ENCODE results near the gene GNA14.
"Not testable (repeated sequence)": the region's sequence is repeated elsewhere in the genome, so short reads cannot be mapped to it uniquely, and the experiment has no call there.

The GNA14 gene

DNA sequence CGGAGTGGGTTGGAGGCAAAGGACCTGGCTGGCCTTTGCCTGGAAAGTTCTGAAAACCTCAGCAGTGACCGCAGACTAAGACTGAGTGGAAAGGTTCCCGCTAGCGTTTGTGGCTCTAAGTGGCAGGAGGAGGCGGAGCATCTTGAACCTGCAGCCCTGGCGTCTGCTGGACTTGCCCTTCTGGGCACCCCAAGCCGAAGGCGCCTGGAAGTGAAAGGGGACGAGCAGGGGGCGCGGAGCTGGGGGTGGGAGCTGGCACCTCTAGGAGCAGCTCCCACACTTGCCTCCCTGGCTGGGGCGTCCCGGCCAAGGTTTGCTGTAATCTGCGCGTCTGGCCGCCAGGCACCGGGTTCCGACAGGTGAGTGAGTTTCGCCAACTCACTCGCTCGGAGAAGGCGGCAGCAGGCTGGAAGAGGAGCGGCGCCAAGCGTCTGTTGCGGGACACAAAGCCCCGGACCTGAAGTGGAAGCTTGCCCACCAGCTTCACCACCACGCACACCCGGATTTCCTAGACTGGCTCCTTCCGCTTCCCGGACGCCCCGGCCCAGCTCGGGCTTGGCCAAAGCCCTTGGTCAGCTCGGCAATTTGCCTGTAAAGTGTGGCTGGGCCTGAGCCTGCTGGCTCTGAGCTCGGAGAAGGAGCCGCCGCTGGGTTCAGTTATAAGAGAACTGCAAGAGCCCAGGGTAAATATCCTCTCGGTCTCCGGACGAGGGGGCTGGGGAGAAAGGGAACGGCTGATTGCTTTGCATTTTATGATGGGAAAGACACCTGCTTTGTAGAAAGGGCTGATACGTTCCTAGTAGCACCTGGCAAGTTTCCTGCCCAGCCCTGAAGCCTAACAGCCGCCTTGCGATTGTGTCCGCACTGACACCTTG lies at the start of gene GNA14:
Gene GNA14, minus strand, starts transcription at position 89 of the 875 bp plus-strand sequence. CDS start 529 bp downstream, outside the sequence.
- DNase-seq (ENCODE audit: low read depth), result no peak

DNA sequence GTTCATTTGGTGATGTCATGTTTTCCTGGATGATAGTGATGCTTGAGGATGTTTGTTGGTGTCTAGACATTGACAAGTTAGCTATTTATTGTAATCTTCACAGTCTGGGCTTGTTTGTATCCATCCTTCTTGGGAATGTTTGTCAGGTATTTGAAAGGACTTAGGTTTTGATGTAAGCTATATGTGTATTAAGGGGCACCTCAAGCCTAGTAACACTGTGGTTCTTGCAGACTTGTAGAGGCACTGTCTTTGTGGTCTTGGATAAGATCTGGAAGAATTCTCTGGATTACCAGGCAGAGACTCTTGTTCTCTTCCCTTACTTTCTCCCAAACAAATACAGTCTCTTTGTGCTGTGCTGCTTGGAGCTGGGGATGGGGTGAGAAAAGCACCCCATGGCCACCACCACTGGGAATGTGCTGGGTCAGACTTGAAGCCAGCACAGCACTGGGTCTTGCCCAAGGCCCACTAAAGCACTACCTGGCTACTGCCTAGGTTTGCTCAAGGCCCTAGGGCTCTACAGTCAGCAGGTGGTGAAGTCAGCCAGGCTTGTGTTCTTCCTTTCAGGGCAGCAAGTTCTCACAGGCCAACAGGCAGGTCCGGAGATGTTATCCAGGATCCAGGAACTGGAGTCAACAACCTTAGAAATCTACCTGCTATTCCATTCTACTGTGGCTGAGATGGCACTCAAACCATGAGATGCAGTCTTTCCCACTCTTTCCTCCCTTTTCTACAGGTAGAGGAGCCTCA lies 49.3 kb upstream of the GNA14 start:
- no peak for DNase-seq (ENCODE audit: low read depth)

DNA sequence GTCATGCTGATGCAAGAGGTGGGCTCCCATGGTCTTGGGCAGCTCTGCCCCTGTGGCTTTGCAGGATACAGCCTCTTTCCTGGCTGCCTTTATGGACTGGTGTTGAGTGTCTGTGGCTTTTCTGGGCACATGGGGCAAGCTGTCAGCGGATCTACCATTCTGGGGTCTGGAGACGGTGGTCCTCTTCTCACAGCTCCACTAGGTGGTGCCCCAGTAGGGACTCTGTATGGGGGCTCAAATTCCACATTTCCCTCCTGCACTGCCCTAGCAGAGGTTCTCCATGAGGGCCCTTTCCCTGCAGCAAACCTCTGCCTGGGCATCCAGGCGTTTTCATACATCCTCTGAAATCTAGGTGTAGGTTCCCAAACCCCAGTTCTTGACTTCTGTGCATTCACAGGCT lies 42.6 kb upstream of the GNA14 start:
- not testable (repeated sequence) for DNase-seq (ENCODE audit: low read depth)

DNA sequence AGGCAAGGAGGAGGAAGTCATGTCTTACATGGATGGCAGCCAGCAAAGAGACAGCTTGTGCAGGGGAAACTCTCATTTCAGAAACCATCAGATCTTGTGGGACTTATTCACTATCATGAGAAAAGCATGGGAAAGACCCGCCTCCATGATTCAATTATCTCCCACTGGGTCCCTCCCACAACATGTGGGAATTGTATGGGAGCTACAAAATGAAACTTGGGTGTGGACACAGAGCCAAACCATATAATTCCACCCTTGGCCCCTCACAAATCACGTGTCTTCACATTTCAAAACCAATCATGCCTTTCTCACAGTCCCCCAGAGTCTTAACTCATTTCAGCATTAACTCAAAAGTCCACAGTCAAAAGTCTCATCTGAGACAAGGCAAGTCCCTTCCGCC lies 42.0 kb upstream of the GNA14 start:
- not testable (repeated sequence) for DNase-seq (ENCODE audit: low read depth)

DNA sequence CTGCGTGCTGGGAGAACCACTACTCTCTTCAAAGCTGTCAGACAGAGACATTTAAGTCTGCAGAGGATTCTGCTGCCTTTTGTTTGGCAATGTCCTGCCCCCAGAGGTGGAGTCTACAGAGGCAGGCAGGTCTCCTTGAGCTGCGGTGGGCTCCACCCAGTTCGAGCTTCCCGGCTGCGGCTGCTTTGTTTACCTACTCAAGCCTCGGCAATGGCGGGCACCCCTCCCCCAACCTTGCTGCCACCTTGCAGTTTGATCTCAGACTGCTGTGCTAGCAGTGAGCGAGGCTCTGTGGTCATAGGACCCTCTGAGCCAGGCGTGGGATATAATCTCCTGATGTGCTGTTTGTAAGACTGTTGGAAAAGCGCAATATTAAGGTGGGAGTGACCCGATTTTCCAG lies 39.6 kb upstream of the GNA14 start:
- DNase-seq (ENCODE audit: low read depth), result not testable (repeated sequence)

DNA sequence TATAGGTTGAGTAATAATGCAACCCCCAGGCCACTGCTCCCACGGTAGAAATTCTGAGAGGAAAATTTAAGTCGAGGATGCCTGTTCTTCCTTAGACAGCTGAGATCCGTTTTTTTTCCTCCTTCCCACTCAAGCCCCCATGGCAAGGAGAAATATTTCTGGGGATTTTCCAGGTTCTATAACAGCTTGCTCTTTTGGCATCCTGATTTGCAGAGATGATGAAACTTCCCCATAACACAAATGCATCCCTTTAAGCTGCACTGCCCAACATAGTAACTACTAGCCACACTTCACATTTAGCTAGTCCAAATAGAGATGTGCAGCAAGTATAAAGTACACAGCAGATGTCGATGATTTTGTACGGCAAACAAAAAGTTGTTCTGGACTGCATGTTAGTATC lies 32.5 kb upstream of the GNA14 start:
- no peak for DNase-seq (ENCODE audit: low read depth)

- DNase-seq (ENCODE audit: low read depth), result no peak
These were observed 31.7 kb upstream of the GNA14 start for GRCh38 chr9:77679661-77680368.

DNA sequence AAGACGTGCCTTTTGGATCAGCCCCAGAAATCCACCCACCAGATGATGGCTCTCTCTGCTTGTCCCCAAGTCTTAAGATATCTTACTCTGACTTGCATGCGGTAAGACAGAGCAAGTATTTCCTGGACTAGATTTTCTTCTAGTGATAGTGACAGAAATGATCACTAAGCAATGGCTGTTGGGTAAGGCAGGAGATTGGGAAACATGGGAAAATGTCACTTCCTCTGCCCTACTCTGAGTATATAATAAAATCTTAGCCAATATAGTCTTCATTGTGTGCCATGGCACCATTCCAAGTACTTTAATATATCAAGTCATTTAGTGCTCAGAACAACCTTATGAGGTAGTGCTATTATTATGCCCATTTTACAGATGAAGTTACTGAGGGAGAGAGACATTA lies 31.0 kb upstream of the GNA14 start:
- DNase-seq (ENCODE audit: low read depth), result no peak

DNA sequence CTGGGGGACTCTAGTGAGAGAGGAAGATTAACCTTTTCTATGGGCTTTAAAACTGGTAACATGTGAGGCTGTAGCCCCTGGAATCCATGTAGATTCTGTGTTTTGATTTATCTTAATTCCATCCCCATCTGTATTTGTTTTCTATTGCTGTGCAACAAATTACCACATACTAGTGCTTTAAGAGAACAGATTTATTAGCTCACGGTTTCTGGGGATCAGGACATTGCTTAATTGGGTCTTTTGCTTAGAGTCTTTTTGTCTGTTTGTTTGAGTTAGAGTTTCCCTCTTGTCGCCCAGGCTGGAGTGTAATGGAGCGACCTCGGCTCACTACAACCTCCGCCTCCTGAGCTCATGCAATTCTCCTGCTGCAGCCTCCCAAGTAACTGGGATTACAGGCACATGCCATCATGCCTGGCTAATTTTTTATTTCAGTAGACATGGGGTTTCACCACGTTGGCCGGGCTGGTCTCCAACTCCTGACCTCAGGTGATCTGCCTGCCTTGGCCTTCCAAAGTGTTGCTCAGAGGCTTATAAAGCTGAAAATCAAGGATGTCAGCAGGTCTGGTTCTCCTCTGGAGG lies 29.9 kb upstream of the GNA14 start:
- DNase-seq (ENCODE audit: low read depth), result no peak

- no peak for DNase-seq (ENCODE audit: low read depth)
These were observed 29.3 kb upstream of the GNA14 start for GRCh38 chr9:77677397-77677796.

DNA sequence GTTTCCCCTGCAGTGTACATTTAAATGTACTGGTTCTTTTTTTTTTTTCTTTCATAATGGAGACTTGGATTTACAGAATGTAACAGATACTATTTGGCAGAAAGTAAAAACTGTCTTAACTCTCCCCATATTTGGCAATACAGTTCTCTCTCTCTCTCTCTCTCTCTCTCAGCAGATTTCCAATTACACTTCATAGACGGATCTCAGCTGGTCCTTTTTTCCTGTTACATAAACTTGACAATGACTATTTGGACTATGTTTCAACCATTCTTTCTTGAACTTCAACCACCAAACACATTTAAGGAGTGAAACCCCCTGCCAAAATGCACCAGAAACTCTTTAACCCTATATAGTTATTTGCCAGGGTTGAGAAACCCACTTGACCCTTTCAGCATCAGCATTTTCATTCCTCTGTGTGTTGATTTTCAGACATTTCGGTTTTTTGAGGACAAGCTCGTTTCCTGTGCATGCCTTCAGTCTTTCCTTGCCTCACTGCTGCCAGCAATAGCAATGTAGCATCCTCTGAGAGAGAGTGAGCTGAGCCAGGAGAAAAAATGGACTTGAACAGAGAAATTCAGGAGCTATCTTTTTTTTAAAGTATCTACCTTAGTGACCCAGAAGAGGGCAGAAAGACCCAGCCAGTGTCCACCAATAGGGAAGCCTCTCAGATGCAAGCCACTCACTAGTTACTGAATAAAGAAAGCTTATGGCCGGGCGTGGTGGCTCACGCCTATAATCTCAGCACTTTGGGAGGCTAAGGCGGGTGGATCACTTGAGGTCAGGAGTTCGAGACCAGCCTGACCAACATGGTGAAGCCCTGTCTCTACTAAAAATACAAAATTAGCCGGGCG lies 26.0 kb upstream of the GNA14 start:
- no peak for DNase-seq (ENCODE audit: low read depth)

GRCh38 chr9:77672183-77672582 lies 24.1 kb upstream of the GNA14 start:
- DNase-seq (ENCODE audit: low read depth), result no peak

DNA sequence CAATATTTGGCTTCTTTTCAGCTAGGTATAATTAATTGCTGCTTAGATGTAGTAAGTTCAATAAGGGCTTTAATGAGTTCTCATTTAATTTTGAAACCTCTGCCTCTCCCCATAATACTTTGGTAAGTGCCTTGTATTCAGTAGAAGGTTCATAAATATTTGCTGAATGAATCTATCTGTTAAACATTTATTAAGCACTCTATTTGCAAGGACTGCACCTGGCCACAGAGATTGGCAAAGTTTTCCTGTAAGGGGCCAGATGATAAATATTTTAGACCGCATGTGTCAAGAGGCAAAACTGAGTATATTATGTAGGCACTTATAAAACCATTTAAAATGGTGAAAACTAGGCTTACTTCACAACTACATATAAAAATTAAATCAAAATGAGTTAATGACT lies 19.0 kb upstream of the GNA14 start:
- DNase-seq (ENCODE audit: low read depth), result no peak

GRCh38 chr9:77663754-77664153 lies 15.6 kb upstream of the GNA14 start:
- DNase-seq (ENCODE audit: low read depth), result no peak

GRCh38 chr9:77661566-77662085 lies 13.5 kb upstream of the GNA14 start:
- DNase-seq (ENCODE audit: low read depth), result no peak

DNA sequence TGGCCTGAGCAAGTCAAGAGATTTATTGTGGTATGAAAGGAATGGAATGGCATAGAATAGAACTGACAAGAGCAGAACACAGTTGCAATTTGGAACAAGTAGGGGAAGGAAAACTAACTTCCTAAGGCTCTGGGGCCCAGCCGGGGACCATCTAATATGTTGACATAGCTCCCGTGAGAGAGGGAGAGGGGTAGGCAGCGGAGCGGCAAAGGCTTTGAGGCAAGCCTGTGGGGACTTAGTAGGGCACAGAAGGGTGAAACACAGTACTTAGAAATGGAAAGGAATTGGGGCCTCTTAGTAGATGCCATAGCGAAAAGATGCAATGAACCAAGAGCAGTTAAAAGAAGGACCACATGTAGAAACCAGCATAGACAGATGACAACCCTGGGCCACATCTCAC lies 11.8 kb upstream of the GNA14 start:
- DNase-seq (ENCODE audit: low read depth), result no peak

DNA sequence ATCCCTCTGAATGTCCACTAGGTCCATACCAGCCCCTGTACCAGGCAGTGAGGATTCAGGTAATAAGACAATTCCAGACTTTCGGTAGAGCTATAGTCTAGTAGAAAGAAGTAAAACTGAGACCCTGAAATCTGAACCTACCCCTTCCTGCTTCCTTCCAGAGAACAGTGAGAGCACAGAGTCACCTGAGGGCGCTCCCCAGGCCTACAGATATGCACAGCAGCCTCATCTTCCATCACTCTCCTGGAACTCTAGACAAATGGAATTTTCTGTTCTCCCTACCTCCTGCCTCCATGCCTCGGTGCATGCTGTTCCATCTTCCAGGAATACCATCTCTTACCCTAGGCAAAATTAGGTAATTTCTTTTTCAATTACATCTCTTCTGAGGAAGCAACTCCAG lies 3.1 kb upstream of the GNA14 start:
- DNase-seq (ENCODE audit: low read depth), result no peak

GRCh38 chr9:77649109-77649812 lies 1.1 kb upstream of the GNA14 start:
- DNase-seq (ENCODE audit: low read depth), result no peak

GRCh38 chr9:77647267-77648233 lies 572 bp downstream of the GNA14 start:
- no peak for DNase-seq (ENCODE audit: low read depth)

All from non-pigmented ciliary epithelial cell (primary cell).